Hematopoietic multipotent progenitor cell treated with erythropoietin and hydrocortisone succinate and interleukin-3 and kit ligand, for 4 days (in vitro differentiated cells): ENCODE measurements around the gene HADHA.

Source experiments
- DNase-seq: peaks from one replicate; pipeline ENCODE4 v3.0.0-alpha.2; 2015

HADHA gene

DNA sequence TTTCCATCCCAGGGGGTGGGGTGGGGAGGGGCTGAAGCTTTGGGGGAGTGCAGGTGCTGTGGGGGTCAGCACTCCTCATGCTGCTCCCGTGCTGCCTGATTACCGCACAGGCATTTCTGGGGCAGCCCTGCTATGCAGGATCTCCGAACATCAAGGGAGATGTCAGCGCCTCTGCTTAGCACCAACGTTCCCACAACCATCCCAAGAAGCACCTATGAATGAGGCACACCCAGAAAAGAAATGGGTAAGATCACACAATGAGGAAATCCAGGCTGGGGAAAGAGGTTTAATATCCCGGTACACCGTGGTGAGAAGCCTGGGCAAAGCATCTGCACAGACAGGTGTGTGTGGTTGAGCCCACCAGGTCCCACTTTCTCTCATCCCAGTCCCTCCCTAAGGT lies 54.1 kb downstream of the HADHA start:
- DNase-seq = no peak

DNA sequence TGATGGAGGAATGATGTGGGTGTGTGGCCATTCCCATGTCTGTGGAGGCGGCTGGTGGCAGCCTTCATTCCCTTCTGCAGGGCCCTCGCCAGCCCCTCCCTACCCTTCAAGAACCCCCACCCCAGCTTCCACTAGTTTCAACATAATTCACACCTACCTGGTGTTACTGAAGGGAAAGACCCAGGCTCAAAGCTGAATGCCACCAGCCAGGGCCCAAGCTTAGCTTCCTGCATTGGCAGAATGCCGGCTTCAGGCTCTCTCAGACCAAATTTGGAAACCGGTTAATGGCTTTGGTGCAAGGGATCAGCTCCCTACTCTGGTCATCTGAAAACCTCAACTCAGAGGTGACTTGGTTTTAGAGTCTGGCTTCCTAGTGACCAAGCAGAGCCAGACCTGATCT lies 54.7 kb downstream of the HADHA start:
- DNase-seq = no peak

DNA sequence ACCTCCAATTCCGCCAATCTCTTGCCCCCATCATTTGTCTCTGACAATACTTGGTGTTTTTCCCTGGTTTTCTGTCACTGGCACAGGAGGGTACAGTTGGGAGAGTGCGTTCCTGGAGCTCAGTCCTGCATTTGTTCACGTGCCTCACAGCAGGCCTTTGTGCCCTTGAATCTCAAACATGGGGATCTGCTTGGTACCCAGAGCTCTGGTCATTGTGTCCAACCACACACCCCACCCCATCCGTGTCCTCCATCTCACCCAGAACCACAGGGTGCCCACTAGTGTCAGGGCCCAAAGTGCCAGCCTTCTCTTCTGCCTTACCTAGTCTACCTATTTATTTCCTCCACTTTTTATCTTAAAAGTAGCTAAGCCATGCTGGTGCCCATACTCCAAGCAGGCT lies 55.3 kb downstream of the HADHA start:
- DNase-seq = no peak

GRCh38 chr2:26187537-26188104 lies 56.8 kb downstream of the HADHA start:
- no peak for DNase-seq

GRCh38 chr2:26187114-26187513 lies 57.3 kb downstream of the HADHA start:
- no peak for DNase-seq

GRCh38 chr2:26185954-26186770 lies 58.3 kb downstream of the HADHA start:
- no peak for DNase-seq

DNA sequence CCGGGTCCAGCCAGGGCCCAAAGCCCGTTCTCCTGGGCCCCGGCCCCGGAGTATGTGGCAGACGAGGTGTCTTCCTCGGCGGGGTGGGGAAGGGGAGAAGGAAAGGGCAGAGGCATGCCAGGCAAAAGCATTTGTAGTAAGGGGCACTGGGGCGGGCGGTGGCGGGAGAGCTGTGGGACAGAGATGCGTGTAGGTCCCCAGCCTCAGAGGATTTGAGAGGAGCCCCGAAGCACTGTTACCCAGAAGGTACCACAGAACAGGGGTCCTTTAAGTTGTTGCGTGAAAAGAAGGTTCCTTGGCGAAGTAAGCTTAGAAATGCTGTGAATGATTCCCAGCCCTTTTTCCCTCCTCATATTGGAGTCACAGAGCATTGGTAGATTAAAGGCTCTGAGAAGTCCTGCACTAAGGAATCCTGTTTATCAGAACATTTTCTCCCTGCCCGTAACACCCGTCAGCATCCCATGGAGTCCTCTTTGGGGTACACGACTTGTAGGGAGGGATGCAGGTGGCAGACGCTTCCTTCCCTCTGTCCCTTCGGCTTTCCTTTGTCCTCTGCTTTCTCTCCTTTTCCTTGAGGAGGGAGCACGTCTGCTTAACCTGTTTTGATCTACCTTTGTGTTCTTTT lies 59.0 kb downstream of the HADHA start:
- no peak for DNase-seq

GRCh38 chr2:26184555-26185303 lies 59.7 kb downstream of the HADHA start:
- DNase-seq = peak; percentile 92

DNA sequence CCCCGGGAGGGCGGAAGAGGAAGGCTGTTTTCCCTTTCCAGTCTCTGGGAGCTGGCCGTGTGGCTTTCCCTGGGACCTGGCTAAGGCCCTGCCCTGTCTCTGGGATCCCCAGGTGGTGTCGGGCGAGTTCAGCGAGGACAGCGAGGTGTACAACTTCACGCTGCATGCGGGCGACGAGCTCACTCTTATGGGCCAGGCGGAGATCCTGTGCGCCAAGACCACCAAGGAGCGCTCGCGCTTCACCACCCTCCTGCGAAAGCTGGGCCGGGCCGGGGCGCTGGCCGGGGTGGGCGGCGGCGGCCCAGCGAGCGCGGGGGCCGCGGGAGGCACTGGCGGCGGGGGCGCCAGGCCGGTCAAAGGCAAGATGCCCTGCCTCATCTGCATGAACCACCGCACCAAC lies 60.3 kb downstream of the HADHA start:
- DNase-seq = no peak

DNA sequence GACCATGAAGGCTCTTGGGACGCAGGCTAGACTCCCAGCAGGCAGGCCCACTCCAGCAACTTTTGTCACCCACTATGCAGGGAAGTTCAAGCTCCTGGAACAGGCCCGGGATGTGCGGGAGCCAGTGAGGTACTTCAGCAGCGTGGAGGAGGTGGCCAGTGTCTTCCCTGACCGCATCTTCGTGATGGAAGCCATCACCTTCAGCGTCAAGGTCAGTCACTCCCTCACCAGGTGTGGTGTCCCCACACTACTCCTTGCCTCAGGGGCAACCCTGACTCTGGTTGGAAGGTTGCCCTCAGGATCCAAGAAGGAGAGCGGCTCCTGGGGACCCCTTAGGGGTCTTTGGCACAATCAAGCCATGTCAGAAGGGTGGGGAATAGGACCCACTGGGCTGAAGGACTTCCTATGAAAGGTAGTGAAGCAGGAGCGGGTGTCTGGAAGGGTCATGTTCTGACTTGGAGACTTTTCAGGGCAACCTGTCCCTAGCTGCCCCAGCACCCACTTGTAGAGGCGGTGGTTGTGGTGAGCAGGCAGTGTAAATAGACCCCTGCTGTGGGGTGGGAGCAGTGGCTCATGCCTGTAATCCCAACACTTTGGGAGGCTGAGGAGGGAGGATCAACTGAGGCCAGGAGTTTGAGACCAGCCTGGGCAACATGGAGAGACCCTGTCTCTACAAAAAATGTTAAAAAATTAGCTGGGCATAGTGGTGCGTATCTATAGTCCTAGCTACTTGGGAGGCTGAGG lies 61.4 kb downstream of the HADHA start:
- DNase-seq = no peak

DNA sequence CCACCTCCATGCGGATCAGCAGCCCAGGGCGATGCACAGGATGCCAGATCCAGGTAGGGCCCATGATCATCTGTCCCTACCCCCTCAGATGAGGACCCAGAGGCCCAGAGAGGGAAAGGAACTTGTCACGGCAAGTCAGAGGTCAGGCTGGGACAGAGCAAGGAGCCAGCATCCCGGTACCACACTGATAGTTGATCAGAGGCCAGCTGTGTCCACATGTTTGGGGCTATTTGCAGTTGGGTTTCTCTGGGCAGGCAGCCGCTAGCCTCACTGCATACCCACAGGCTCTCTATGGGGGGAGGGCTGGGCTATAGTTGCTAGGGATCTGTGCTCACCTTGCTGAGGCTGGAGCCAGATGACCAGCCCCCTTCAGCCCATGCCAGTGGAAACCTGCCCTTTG lies 62.0 kb downstream of the HADHA start:
- no peak for DNase-seq

- DNase-seq = no peak
Observed at GRCh38 chr2:26179446-26179913, 65.0 kb downstream of the HADHA start.

DNA sequence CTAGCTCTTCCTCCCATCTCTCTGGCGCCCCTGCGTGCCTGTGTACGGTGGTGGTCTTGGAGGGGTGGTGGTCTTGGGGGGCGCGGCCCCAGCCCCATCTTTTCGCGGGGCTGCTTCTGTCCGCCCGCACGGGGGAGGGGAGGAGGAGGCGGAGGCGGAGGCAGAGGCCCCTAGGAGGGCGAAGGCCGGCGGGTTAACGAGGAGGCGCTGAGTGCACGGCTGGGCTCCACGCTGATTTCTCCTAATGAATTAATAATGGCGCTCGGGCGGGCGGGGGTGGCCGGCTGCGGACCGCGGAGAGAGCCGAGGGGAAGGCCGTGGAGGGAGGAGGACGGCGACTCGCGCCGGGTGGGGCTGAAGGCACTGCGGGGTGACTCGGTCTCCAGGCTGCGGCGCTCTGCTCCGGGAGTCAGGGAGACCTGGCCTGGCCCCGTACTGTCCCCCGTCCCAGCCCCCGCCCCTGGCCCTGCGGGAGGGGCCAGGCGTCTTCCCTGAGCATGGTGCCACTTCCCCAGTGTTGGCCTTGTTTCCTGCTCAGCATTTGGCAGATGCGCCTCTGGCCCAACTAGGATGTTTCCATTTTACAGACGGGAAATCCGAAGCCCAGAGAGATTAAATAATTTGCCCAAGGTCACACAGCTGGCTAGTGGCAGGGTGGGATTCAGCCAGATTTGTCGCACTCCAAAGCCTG lies 65.5 kb downstream of the HADHA start:
- DNase-seq = peak; percentile 63

- DNase-seq = no peak
Observed at GRCh38 chr2:26178246-26178645, 66.2 kb downstream of the HADHA start.

GRCh38 chr2:26177122-26177521 lies 67.3 kb downstream of the HADHA start:
- no peak for DNase-seq

DNA sequence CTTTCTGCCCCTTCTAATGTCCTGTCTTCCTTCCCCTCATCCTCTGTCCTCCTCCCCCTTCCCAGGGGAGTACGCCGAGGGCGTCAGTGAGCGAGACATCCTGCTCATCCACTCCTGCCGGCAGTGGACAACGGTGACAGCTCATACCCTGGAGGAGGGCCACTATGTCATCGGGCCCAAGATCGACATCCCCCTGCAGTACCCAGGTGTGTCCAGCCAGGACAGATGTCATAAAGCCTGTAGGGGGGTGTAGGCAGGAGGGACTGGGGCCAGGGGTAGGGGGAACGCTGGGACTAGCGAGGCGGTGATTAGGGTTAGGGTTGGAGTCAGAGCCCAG lies 68.2 kb downstream of the HADHA start:
- DNase-seq = no peak

GRCh38 chr2:26175466-26176278 lies 68.8 kb downstream of the HADHA start:
- DNase-seq = no peak

GRCh38 chr2:26174691-26175465 lies 69.6 kb downstream of the HADHA start:
- DNase-seq = peak; percentile 58

- no peak for DNase-seq
Observed at GRCh38 chr2:26173776-26174482, 70.5 kb downstream of the HADHA start.
